Progenitor cell of endocrine pancreas (in vitro differentiated cells): Measurements from ENCODE around the gene OR9G4. TPM values are rescaled to one million over a fixed set of nuclear protein-coding genes. Genes with fewer than 3 reads are reported as not detected.

Experiments used
- DNase-seq: peaks from one replicate; pipeline ENCODE4 v3.0.0; 2021; ENCODE audit warnings: low spot score; ENCODE audit not compliant: unreplicated experiment
- H3K27ac Mint-ChIP-seq: 2 replicates; pipeline ENCODE4 v1.8.0; 2021; ENCODE audit warnings: mild to moderate bottlenecking, moderate library complexity, mixed read lengths
- H3K27me3 Mint-ChIP-seq: 2 replicates; pipeline ENCODE4 v1.8.0; 2021; ENCODE audit warnings: mixed read lengths
- H3K36me3 Mint-ChIP-seq: 2 replicates; pipeline ENCODE4 v1.8.0; 2022; ENCODE audit warnings: mixed read lengths; ENCODE audit not compliant: insufficient read depth
- H3K4me1 Mint-ChIP-seq: 2 replicates; pipeline ENCODE4 v1.8.0; 2021; ENCODE audit warnings: low read depth, mixed read lengths
- H3K4me3 Mint-ChIP-seq: 2 replicates; pipeline ENCODE4 v1.8.0; 2021; ENCODE audit warnings: low read depth, mild to moderate bottlenecking, moderate library complexity, mixed read lengths
- H3K9me3 Mint-ChIP-seq: 2 replicates; pipeline ENCODE4 v1.8.0; 2021; ENCODE audit warnings: low read depth, mixed read lengths
- CTCF ChIP-seq: fragments of 200-600 bp; sonication (generic); IDR thresholded peaks from one replicate; pipeline ENCODE4 v1.5.0; 2021; ENCODE audit warnings: antibody characterized with exemption, mild to moderate bottlenecking; ENCODE audit not compliant: unreplicated experiment
- long read RNA-seq: library from polyadenylated mRNA; unstranded; transcript quantifications from one replicate; pipeline ENCODE4 v2.0.0, GENCODE V29; 2020
- total RNA-seq: library from RNA; stranded (reverse); gene quantifications from 2 replicates; pipeline ENCODE4 v1.2.1, GENCODE V29; 2021

Gene OR9G4
- not detected in 2 replicates for total RNA-seq
- long read RNA-seq: 0 reads

GRCh38 chr11:56748597-56748996, at the start of gene OR9G4:
Gene OR9G4, minus strand, starts transcription at chr11:56748697. Its CDS starts 4,931 bp downstream, at chr11:56743766.
- no peak within 1 kb of the TSS for H3K4me3 Mint-ChIP-seq
- no peaks in the 10 kb centered on the region for H3K36me3 Mint-ChIP-seq
- no peak for TF ChIP-seq CTCF
- no peaks in the 10 kb centered on the region for H3K27me3 Mint-ChIP-seq
- H3K4me1 Mint-ChIP-seq: no peaks in the 10 kb centered on the region
- no peak for DNase-seq
- no peak within 1 kb of the TSS for H3K27ac Mint-ChIP-seq
- peaks cover 3% of the 10 kb centered on the region for H3K9me3 Mint-ChIP-seq

GRCh38 chr11:56783448-56784041, 35.0 kb upstream of the OR9G4 start:
- peaks cover 1% of the 10 kb centered on the region for H3K36me3 Mint-ChIP-seq
- H3K27me3 Mint-ChIP-seq: no peaks in the 10 kb centered on the region
- no peak overlapping the region for H3K27ac Mint-ChIP-seq
- peaks cover 1% of the 10 kb centered on the region for H3K4me1 Mint-ChIP-seq
- DNase-seq: no peak
- no peak overlapping the region for H3K4me3 Mint-ChIP-seq
- peak; percentile 75 for TF ChIP-seq CTCF
- peaks cover 14% of the 10 kb centered on the region for H3K9me3 Mint-ChIP-seq

- Mint-ChIP-seq H3K4me3 (no peak overlapping the region), H3K4me1 (peaks cover 1% of the 10 kb centered on the region), H3K36me3 (peaks cover 1% of the 10 kb centered on the region), H3K27me3 (no peaks in the 10 kb centered on the region), H3K9me3 (peaks cover 11% of the 10 kb centered on the region), H3K27ac (no peak overlapping the region)
- DNase-seq: no peak
- TF ChIP-seq CTCF: no peak
These were observed 33.8 kb upstream of the OR9G4 start for GRCh38 chr11:56782167-56782847.

GRCh38 chr11:56776809-56777208, 28.3 kb upstream of the OR9G4 start:
- no peaks in the 10 kb centered on the region for H3K27me3 Mint-ChIP-seq
- no peak for TF ChIP-seq CTCF
- no peaks in the 10 kb centered on the region for H3K4me1 Mint-ChIP-seq
- H3K27ac Mint-ChIP-seq: no peak overlapping the region
- H3K36me3 Mint-ChIP-seq: no peaks in the 10 kb centered on the region
- H3K4me3 Mint-ChIP-seq: no peak overlapping the region
- no peak for DNase-seq
- H3K9me3 Mint-ChIP-seq: peaks cover 9% of the 10 kb centered on the region

GRCh38 chr11:56764976-56765375, 16.5 kb upstream of the OR9G4 start:
- Mint-ChIP-seq H3K27me3 (no peaks in the 10 kb centered on the region), H3K4me3 (no peak overlapping the region), H3K4me1 (peaks cover 9% of the 10 kb centered on the region), H3K27ac (no peak overlapping the region), H3K36me3 (no peaks in the 10 kb centered on the region), H3K9me3 (no peaks in the 10 kb centered on the region)
- no peak for TF ChIP-seq CTCF
- no peak for DNase-seq
